Gastrocnemius medialis (tissue), 4 donors: ENCODE results near the gene DENND6B.

Experiments
- CTCF ChIP-seq, 5 experiments: fragments of 450-650 bp in 3 of 5; fragments of 200-600 bp in 2 of 5; sonication (generic) in 2 of 5; IDR thresholded peaks in 4 of 5; conservative IDR thresholded peaks in 1 of 5; 1 replicate in 4 of 5; 2 replicates in 1 of 5; pipeline ENCODE4 v1.5.1; 2016 to 2019; ENCODE audit warnings: antibody characterized with exemption in 5 of 5, mild to moderate bottlenecking in 3 of 5, moderate library complexity in 3 of 5
- POLR2A ChIP-seq, 2 donors: fragments of 450-650 bp; IDR thresholded peaks; one replicate each; pipeline ENCODE4 v1.6.1; 2017; ENCODE audit warnings: antibody characterized with exemption in 2 of 2, mild to moderate bottlenecking in 2 of 2, moderate library complexity in 2 of 2

GRCh38 chr22:50292643-50293440, 34.0 kb downstream of the DENND6B start:
- no peak for TF ChIP-seq CTCF (IDR thresholded peaks at IDR 0.05 in 4 of 5, conservative IDR thresholded peaks at IDR 0.05 in 1 of 5)
- no peak for TF ChIP-seq POLR2A (IDR thresholded peaks at IDR 0.05)
